ENCODE results near the gene SP140L.

SP140L gene

GRCh38 chr2:230447455-230448451 is 120.8 kb downstream of the SP140L start:
- H3K27ac ChIP-seq (ENCODE audit: low read length): no peak overlapping the region
- H3K27me3 ChIP-seq (ENCODE audit: low read depth, low read length): no peaks in the 10 kb centered on the region
- no peaks in the 10 kb centered on the region for H3K9me3 ChIP-seq (ENCODE audit: control insufficient read depth in 1 of 2, low read length in 2 of 2)
- no peaks in the 10 kb centered on the region for H3K4me1 ChIP-seq (ENCODE audit: control insufficient read depth in 1 of 2, insufficient read depth in 2 of 2, low read length in 2 of 2)
- no peak overlapping the region for H3K4me3 ChIP-seq (ENCODE audit: low read depth in 1 of 2, low read length in 2 of 2)
- peaks cover 45 to 90% of the 10 kb centered on the region in 2 donors for H3K36me3 ChIP-seq (ENCODE audit: control insufficient read depth in 1 of 2, insufficient read depth in 2 of 2, low read length in 2 of 2)

GRCh38 chr2:230449901-230450467 is 123.0 kb downstream of the SP140L start:
- Histone ChIP-seq H3K27me3 (ENCODE audit: low read depth, low read length) (no peaks in the 10 kb centered on the region), H3K36me3 (ENCODE audit: control insufficient read depth in 1 of 2, insufficient read depth in 2 of 2, low read length in 2 of 2) (peaks cover 36 to 81% of the 10 kb centered on the region in 2 donors), H3K4me3 (ENCODE audit: low read depth in 1 of 2, low read length in 2 of 2) (no peak overlapping the region)

GRCh38 chr2:230453006-230453405 is 126.0 kb downstream of the SP140L start:
- H3K36me3 ChIP-seq (ENCODE audit: control insufficient read depth in 1 of 2, insufficient read depth in 2 of 2, low read length in 2 of 2): peaks cover 30 to 76% of the 10 kb centered on the region in 2 donors
- no peak overlapping the region for H3K4me3 ChIP-seq (ENCODE audit: low read depth in 1 of 2, low read length in 2 of 2)
- H3K27me3 ChIP-seq (ENCODE audit: low read depth, low read length): no peaks in the 10 kb centered on the region
- H3K4me1 ChIP-seq (ENCODE audit: control insufficient read depth in 1 of 2, insufficient read depth in 2 of 2, low read length in 2 of 2): no peaks in the 10 kb centered on the region
- no peak overlapping the region for H3K27ac ChIP-seq (ENCODE audit: low read length)
- no peaks in the 10 kb centered on the region for H3K9me3 ChIP-seq (ENCODE audit: control insufficient read depth in 1 of 2, low read length in 2 of 2)

More at GRCh38 chr2:230449901-230450467, 123.0 kb downstream of the SP140L start:
- no peaks in the 10 kb centered on the region for H3K4me1 ChIP-seq (ENCODE audit: control insufficient read depth in 1 of 2, insufficient read depth in 2 of 2, low read length in 2 of 2)
- H3K27ac ChIP-seq (ENCODE audit: low read length): no peak overlapping the region
- H3K9me3 ChIP-seq (ENCODE audit: control insufficient read depth in 1 of 2, low read length in 2 of 2): no peaks in the 10 kb centered on the region

Measured in muscle layer of duodenum (tissue), 2 donors.